HG03139 (cell line): Measurements from ENCODE around the gene TSPAN10.

Experiments used
- ATAC-seq: cut with Tn5 transposase; IDR thresholded peaks from one replicate; pipeline ENCODE4 v1.9.1; 2021; ENCODE audit not compliant: unreplicated experiment

Gene TSPAN10

DNA sequence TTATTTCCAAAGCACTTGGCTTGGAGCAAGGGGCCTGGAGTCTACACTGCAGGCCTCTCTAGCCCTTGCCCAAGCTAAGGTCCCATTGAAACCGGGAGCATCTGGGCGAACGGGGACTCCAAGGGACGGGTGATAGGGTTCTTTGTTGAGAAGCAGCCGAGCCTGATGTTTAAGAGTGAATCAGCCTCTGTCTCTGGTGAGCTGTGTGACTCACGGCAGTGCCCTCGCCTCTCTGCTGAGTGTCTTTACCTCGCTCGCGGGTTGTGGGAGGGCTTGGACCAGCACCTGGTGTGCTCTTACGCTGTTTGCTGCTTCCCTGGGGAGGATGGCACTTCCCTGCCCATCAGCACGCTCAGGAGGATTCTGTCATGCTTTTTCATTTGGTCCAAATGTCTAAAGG lies 48.1 kb downstream of the TSPAN10 start:
- ATAC-seq: no peak

DNA sequence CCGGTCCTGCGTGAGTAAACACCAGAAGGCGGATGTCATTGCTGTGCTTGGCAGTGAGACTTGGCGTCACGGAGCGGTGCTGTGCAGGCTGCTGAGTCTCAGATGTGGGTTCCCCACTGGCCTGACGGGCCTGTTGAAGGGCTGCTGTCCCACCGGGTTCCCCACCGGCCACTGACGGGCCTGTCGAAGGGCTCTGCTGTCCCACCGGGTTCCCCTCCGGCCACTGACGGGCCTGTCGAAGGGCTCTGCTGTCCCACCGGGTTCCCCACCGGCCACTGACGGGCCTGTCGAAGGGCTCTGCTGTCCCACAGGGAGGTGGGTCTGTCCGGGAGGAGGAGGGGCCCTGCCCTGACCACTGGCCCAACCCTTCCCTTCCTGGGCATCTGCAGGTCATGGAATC lies 49.6 kb downstream of the TSPAN10 start:
- ATAC-seq: no peak

- no peak for ATAC-seq
Observed at GRCh38 chr17:81687770-81688541, 51.0 kb downstream of the TSPAN10 start.

GRCh38 chr17:81688616-81689015 lies 51.6 kb downstream of the TSPAN10 start:
- no peak for ATAC-seq

DNA sequence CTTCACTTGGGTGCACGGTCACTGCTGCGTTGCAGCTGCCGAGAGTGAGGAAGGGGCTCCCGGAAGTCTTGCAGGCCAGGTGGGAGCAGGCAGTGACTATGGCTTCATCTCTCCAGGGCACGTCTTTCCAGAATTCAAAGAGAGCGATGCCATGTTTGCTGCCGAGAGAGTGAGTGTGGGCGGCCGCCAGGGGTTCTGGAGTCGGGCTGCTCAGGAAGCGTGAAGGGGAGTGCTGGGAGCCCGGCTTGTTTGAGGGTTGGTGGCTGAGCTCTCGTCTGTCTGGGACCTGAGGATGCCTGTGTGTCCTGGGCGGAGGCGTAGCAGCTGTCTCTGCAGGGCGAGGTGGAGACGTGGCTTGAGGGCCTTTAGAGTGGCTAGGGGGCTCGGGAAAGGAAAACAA lies 53.1 kb downstream of the TSPAN10 start:
- no peak for ATAC-seq

DNA sequence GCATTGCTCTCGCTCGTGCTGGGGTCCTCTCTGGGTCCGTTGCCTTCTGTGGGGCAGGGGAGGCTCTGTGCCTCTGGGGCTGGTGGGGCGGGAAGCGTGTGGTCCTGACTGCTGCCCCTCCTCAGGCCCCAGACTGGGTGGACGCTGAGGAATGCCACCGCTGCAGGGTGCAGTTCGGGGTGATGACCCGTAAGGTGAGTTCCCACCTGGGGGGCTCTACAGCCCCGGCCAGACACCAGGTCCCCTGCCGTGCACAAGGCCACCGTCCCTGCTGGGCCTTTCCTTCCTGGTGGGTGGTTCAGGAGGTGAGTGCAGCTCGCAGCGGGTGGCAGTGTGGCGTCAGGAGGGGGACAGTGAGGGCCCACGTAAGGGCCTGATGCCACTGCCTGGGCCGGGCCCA lies 53.6 kb downstream of the TSPAN10 start:
- ATAC-seq: no peak

- ATAC-seq: no peak
Observed at GRCh38 chr17:81691196-81691595, 54.2 kb downstream of the TSPAN10 start.

DNA sequence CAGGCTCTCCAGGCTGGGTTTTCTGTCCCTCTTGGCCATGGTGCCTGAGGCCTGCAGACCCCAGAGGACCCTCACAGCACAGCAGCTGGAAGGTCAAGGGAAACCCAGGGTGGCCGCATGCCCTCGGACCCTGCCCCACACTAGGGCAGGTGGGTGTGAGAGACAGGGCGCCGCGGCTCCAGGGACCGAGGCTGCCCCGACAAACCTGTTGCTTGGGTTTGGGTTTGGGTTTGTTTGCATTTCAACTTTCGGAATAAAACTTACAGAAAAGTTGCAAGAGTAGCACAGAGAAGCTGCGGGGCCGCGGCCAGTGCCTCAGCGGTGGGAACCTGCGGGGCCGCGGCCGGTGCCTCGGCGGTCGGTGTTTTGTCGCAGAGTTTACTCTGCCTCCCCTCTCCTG lies 54.6 kb downstream of the TSPAN10 start:
- ATAC-seq: no peak

GRCh38 chr17:81693509-81694210 lies 56.7 kb downstream of the TSPAN10 start:
- no peak for ATAC-seq

DNA sequence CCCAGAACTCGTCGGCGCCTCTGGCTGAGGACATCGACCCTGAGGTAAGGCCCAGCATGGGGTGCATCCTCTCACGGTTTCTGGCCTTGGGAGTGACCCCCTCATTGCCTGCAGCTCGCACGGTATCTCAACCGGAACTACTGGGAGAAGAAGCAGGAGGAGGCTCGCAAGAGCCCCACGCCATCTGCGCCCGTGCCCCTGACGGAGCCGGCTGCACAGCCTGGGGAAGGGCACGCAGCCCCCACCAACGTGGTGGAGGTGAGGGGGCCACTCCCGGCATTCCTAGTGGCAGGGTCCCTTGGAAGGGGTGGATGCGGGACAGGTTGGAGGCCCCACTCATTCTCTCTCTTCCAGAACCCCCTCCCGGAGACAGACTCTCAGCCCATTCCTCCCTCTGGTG lies 57.8 kb downstream of the TSPAN10 start:
- no peak for ATAC-seq

- no peak for ATAC-seq
Observed at GRCh38 chr17:81695211-81695610, 58.2 kb downstream of the TSPAN10 start.

DNA sequence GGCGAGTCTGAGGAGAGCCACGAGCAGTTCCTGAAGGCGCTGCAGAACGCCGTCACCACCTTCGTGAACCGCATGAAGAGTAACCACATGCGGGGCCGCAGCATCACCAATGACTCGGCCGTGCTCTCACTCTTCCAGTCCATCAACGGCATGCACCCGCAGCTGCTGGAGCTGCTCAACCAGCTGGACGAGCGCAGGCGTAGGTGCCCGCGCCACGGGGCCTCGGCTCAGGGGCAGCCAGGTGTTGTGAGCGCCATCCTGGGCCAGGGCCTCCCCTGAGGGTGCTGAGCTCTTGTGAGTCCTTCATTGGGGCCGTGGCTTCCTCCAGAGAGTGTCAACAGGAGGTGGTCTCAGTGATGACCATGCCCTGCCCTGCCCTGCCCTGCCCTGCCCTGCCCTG lies 58.8 kb downstream of the TSPAN10 start:
- no peak for ATAC-seq

- ATAC-seq: no peak
Observed at GRCh38 chr17:81696218-81696941, 59.4 kb downstream of the TSPAN10 start.

DNA sequence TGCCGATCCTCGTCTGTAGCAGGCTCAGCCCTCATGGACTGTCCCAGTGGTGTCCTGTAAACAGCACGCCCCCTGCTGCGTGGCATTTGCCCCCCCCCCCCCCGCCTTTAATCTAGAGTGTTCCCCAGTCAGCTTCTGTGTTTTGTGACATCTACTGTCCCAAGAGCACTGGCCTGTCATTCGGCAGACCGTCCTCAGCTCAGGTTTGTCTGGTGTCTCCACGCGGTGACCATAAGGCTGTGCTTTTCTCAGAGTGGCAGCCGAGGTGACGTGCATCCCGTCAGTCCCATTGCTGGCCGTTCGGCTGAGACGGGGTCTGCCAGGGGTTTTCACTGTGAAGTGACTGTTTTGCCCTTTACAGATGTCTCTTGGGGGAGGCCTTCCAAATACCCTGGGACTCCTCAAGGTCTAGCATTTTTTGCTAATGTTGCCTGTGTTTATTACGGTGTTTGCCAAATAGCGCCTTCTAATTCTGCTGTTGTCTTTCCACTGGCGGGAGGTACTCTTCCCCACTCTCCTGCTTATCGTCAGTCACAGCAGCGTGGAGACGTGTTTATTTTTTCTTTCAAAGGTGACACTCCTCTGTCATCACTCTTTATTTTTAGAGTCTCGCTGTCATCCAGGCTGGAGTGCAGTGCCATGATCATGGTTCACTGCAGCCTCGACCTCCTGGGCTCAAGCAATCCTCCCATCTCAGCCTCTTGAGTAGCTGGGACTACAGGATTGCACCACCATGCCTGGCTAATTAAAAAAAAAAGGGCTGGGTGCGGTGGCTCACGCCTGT lies 60.5 kb downstream of the TSPAN10 start:
- ATAC-seq: no peak
